SK-N-SH (cell line): ENCODE measurements around the gene DNAH5. TPM values are rescaled to one million over a fixed set of nuclear protein-coding genes. Genes with fewer than 3 reads are reported as not detected.

ENCODE experiments used
- CTCF ChIA-PET: fragments of 300-600, 350-600 bp; formaldehyde crosslinking; extraction: SDS; loops from one replicate; lab custom pipeline; 2021; lab: Yijun Ruan, JAX
- POLR2A ChIA-PET: fragments of 350-600 bp; sonication (Branson Sonifier 250); formaldehyde crosslinking; extraction: SDS; loops from one replicate; lab custom pipeline; 2020; ENCODE audit warnings: antibody characterized with exemption, inconsistent platforms; lab: Yijun Ruan, JAX
- DNase-seq: peaks from one replicate; pipeline ENCODE4 v3.0.0; 2012
- H2AFZ ChIP-seq: fragments of 200-600 bp; sonication (generic); 2 replicates; pipeline ENCODE4 v1.8.1; 2016; ENCODE audit warnings: antibody characterized with exemption, mild to moderate bottlenecking, low read depth
- H3F3A ChIP-seq: fragments of 200-600 bp; sonication (generic); replicated peaks from 2 replicates; pipeline ENCODE3; 2016; ENCODE audit warnings: antibody characterized with exemption, mild to moderate bottlenecking; ENCODE audit not compliant: insufficient read depth
- H3K27ac ChIP-seq, 2 experiments: fragments of 200-500 bp in 1 of 2; fragments of 200-600 bp in 1 of 2; sonication (Bioruptor generic) in 1 of 2; sonication (generic), shearing (Covaris generic) in 1 of 2; 2 replicates each; pipeline versions ENCODE4 v1.5.1 to v1.6.1; 2014 to 2016; ENCODE audit warnings: low read depth in 2 of 2, inconsistent platforms in 1 of 2, low read length in 1 of 2, mild to moderate bottlenecking in 1 of 2, mixed read lengths in 1 of 2
- H3K27me3 ChIP-seq: fragments of 200-600 bp; sonication (generic), shearing (Covaris generic); 2 replicates; pipeline ENCODE4 v1.6.1; 2016; ENCODE audit warnings: mixed run types; ENCODE audit not compliant: insufficient read depth
- H3K36me3 ChIP-seq, 2 experiments: fragments of 200-500 bp in 1 of 2; fragments of 200-600 bp in 1 of 2; sonication (Bioruptor generic) in 1 of 2; sonication (generic) in 1 of 2; replicated peaks in 1 of 2; 2 replicates each; pipeline versions ENCODE3 to v1.5.1; 2014 to 2016; ENCODE audit warnings: low read length in 1 of 2, mild to moderate bottlenecking in 1 of 2; ENCODE audit not compliant: insufficient read depth in 2 of 2, control insufficient read depth in 1 of 2
- H3K4me1 ChIP-seq, 2 experiments: fragments of 200-500 bp in 1 of 2; fragments of 200-600 bp in 1 of 2; sonication (Bioruptor generic) in 1 of 2; sonication (generic), shearing (Covaris generic) in 1 of 2; 2 replicates each; pipeline versions ENCODE4 v1.5.1 to v1.6.1; 2014 to 2016; ENCODE audit warnings: low read depth in 1 of 2, low read length in 1 of 2, mixed run types in 1 of 2; ENCODE audit not compliant: insufficient read depth in 2 of 2, control insufficient read depth in 1 of 2
- H3K4me2 ChIP-seq: fragments of 200-600 bp; sonication (generic), shearing (Covaris generic); 2 replicates; pipeline ENCODE4 v1.6.1; 2017; ENCODE audit warnings: mixed run types
- H3K4me3 ChIP-seq, 2 experiments: fragments of 200-500 bp in 1 of 2; fragments of 200-600 bp in 1 of 2; sonication (Bioruptor generic) in 1 of 2; sonication (generic), shearing (Covaris generic) in 1 of 2; 2 replicates each; pipeline versions ENCODE4 v1.5.1 to v1.8.1; 2014 to 2016; ENCODE audit warnings: low read depth in 2 of 2, inconsistent platforms in 1 of 2, low read length in 1 of 2, mild to moderate bottlenecking in 1 of 2, mixed read lengths in 1 of 2, moderate library complexity in 1 of 2
- H3K79me2 ChIP-seq: fragments of 200-600 bp; sonication (generic); 2 replicates; pipeline ENCODE4 v1.8.1; 2017; ENCODE audit warnings: mild to moderate bottlenecking; ENCODE audit not compliant: insufficient read depth
- H3K9ac ChIP-seq: fragments of 200-600 bp; sonication (generic); 2 replicates; pipeline ENCODE4 v1.6.1; 2017; ENCODE audit warnings: mixed run types
- H3K9me2 ChIP-seq: fragments of 200-600 bp; sonication (generic); 2 replicates; pipeline ENCODE4 v1.6.1; 2017; ENCODE audit warnings: mixed run types
- H3K9me3 ChIP-seq: fragments of 200-600 bp; sonication (generic); 2 replicates; pipeline ENCODE4 v1.6.1; 2017; ENCODE audit warnings: mixed run types, mild to moderate bottlenecking, moderate library complexity
- H4K20me1 ChIP-seq: fragments of 200-600 bp; sonication (generic); 2 replicates; pipeline ENCODE4 v1.6.1; 2017; ENCODE audit warnings: mild to moderate bottlenecking, mixed run types; ENCODE audit not compliant: insufficient read depth
- FOXM1 ChIP-seq: IDR thresholded peaks from 2 replicates; pipeline ENCODE4 v1.4.0; 2012; ENCODE audit warnings: low read depth, mild to moderate bottlenecking
- JUND ChIP-seq: IDR thresholded peaks from 2 replicates; pipeline ENCODE4 v1.4.0; 2012
- MEF2A ChIP-seq: IDR thresholded peaks from 2 replicates; pipeline ENCODE4 v1.4.0; 2012; ENCODE audit warnings: low read depth, borderline replicate concordance
- POLR2AphosphoS5 ChIP-seq: IDR thresholded peaks from 2 replicates; pipeline ENCODE4 v1.6.1; 2012; ENCODE audit warnings: low read depth, low read length
- RAD21 ChIP-seq: IDR thresholded peaks from 2 replicates; pipeline ENCODE4 v1.6.1; 2012; ENCODE audit warnings: mild to moderate bottlenecking, low read length
- TEAD4 ChIP-seq: IDR thresholded peaks from 2 replicates; pipeline ENCODE4 v1.4.0; 2012; ENCODE audit warnings: mild to moderate bottlenecking, borderline replicate concordance; ENCODE audit not compliant: insufficient read depth
- USF2 ChIP-seq: fragments of 150-350 bp; IDR thresholded peaks from 2 replicates; pipeline ENCODE4 v1.6.1; 2017; ENCODE audit warnings: antibody characterized with exemption, low read length, low read depth, borderline replicate concordance
- WGBS: methylation state at CpG from one replicate; pipeline ENCODE4 v1.1.6; 2017; ENCODE audit warnings: low lambda C conversion rate; 5-methylcytosine and 5-hydroxymethylcytosine counted together
- polyA plus RNA-seq, 3 experiments: library from polyadenylated mRNA; depleted of rRNA; stranded (reverse); fragments of >200 nt; gene quantifications; 2 replicates each; pipeline ENCODE4 v1.2.3, GENCODE V29; 2012
- TF ChIP-seq, protein P1 (sequence below): IDR thresholded peaks from 2 replicates; pipeline ENCODE4 v1.4.0; 2012; ENCODE audit warnings: low read depth, borderline replicate concordance
- TF ChIP-seq, protein P2 (sequence below): IDR thresholded peaks from 2 replicates; pipeline ENCODE4 v1.4.0; 2012; ENCODE audit warnings: low read depth, borderline replicate concordance
- TF ChIP-seq, protein P3 (sequence below): fragments of 150-350 bp; IDR thresholded peaks from 2 replicates; pipeline ENCODE4 v1.6.1; 2016; ENCODE audit warnings: mild to moderate bottlenecking, low read depth, low read length
- TF ChIP-seq, protein P4 (sequence below): fragments of 200-600 bp; sonication (generic); IDR thresholded peaks from 2 replicates; pipeline ENCODE4 v1.6.1; 2017; ENCODE audit warnings: antibody characterized with exemption, mild to moderate bottlenecking, moderate library complexity

Gene DNAH5
- polyA plus RNA-seq, 1 of the 3 experiments (the other 2 are of a cell fraction) = 0.74 TPM

DNA sequence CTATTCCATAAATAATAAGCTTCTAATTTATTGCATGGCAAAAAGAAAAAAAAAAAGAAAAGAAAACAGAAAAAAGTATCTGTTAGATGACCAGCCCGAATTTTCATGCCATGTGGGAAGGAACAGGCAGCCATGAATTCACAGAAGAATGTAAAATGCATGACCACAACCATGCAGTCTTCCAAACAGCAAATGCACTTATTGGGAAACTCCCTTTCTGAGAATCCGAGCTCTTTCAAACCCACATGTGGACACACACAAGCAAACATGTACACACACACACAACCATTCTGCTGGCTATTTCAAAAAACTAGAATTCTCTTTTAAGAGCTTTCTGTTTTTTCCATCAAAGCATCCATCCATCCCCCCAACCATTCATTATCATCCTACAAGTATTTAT, 236.1 kb downstream of the DNAH5 start:
- Histone ChIP-seq H3F3A (no peaks in the 10 kb centered on the region), H3K9me2 (no peaks in the 10 kb centered on the region), H4K20me1 (no peaks in the 10 kb centered on the region), H3K4me1 (no peaks in the 10 kb centered on the region), H3K4me2 (no peak overlapping the region), H3K79me2 (no peaks in the 10 kb centered on the region), H3K4me3 (no peak overlapping the region), H3K27me3 (peaks cover 13% of the 10 kb centered on the region; the same call in 1 of the 2 replicates), H3K36me3 (no peaks in the 10 kb centered on the region), H3K9me3 (no peaks in the 10 kb centered on the region), H3K9ac (no peak overlapping the region), H3K27ac (no peak overlapping the region), H2AFZ (no peak overlapping the region)
- POLR2A ChIA-PET = no interaction called here
- TF ChIP-seq MEF2A = no peak
- TF ChIP-seq, protein P1, sequence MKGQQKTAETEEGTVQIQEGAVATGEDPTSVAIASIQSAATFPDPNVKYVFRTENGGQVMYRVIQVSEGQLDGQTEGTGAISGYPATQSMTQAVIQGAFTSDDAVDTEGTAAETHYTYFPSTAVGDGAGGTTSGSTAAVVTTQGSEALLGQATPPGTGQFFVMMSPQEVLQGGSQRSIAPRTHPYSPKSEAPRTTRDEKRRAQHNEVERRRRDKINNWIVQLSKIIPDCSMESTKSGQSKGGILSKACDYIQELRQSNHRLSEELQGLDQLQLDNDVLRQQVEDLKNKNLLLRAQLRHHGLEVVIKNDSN = no peak
- TF ChIP-seq, protein P2, sequence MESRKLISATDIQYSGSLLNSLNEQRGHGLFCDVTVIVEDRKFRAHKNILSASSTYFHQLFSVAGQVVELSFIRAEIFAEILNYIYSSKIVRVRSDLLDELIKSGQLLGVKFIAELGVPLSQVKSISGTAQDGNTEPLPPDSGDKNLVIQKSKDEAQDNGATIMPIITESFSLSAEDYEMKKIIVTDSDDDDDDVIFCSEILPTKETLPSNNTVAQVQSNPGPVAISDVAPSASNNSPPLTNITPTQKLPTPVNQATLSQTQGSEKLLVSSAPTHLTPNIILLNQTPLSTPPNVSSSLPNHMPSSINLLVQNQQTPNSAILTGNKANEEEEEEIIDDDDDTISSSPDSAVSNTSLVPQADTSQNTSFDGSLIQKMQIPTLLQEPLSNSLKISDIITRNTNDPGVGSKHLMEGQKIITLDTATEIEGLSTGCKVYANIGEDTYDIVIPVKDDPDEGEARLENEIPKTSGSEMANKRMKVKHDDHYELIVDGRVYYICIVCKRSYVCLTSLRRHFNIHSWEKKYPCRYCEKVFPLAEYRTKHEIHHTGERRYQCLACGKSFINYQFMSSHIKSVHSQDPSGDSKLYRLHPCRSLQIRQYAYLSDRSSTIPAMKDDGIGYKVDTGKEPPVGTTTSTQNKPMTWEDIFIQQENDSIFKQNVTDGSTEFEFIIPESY = no peak
- TF ChIP-seq FOXM1 = no peak
- TF ChIP-seq USF2 = no peak
- TF ChIP-seq RAD21 = no peak
- TF ChIP-seq, protein P3, sequence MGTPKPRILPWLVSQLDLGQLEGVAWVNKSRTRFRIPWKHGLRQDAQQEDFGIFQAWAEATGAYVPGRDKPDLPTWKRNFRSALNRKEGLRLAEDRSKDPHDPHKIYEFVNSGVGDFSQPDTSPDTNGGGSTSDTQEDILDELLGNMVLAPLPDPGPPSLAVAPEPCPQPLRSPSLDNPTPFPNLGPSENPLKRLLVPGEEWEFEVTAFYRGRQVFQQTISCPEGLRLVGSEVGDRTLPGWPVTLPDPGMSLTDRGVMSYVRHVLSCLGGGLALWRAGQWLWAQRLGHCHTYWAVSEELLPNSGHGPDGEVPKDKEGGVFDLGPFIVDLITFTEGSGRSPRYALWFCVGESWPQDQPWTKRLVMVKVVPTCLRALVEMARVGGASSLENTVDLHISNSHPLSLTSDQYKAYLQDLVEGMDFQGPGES = no peak
- no peak for TF ChIP-seq JUND
- TF ChIP-seq, protein P4, sequence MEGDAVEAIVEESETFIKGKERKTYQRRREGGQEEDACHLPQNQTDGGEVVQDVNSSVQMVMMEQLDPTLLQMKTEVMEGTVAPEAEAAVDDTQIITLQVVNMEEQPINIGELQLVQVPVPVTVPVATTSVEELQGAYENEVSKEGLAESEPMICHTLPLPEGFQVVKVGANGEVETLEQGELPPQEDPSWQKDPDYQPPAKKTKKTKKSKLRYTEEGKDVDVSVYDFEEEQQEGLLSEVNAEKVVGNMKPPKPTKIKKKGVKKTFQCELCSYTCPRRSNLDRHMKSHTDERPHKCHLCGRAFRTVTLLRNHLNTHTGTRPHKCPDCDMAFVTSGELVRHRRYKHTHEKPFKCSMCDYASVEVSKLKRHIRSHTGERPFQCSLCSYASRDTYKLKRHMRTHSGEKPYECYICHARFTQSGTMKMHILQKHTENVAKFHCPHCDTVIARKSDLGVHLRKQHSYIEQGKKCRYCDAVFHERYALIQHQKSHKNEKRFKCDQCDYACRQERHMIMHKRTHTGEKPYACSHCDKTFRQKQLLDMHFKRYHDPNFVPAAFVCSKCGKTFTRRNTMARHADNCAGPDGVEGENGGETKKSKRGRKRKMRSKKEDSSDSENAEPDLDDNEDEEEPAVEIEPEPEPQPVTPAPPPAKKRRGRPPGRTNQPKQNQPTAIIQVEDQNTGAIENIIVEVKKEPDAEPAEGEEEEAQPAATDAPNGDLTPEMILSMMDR = no peak
- TF ChIP-seq POLR2AphosphoS5 = no peak
- no peak for TF ChIP-seq TEAD4
- CTCF ChIA-PET = interaction anchor here (1.1 kb wide), 1 partner anchor 430 kb away, joined by 3 read pairs; no protein-coding TSS in a partner anchor
- no peak for DNase-seq
- 0% methylated on average over 2 of the region's 2 CpGs for WGBS
